GM23248 (cell line): ENCODE results near the gene CD101. TPM values are rescaled to one million over a fixed set of nuclear protein-coding genes. Genes with fewer than 3 reads are reported as not detected.

Experiments used
- DNase-seq: peaks from one replicate; pipeline ENCODE4 v3.0.0-alpha.2; 2015
- H2AFZ ChIP-seq: fragments of 200-600 bp; sonication (generic); 2 replicates; pipeline ENCODE4 v1.6.1; 2016; ENCODE audit warnings: antibody characterized with exemption
- H3F3A ChIP-seq: fragments of 200-600 bp; sonication (generic); 2 replicates; pipeline ENCODE4 v1.6.1; 2016; ENCODE audit warnings: mild to moderate bottlenecking, antibody characterized with exemption, mixed run types; ENCODE audit not compliant: insufficient read depth
- H3K27ac ChIP-seq: fragments of 200-600 bp; sonication (generic); 2 replicates; pipeline ENCODE4 v1.5.1; 2016; ENCODE audit warnings: mild to moderate bottlenecking
- H3K27me3 ChIP-seq: fragments of 200-600 bp; sonication (generic); replicated peaks from 2 replicates; pipeline ENCODE4 v1.6.1; 2016; ENCODE audit warnings: mild to moderate bottlenecking; ENCODE audit not compliant: insufficient read depth
- H3K36me3 ChIP-seq: fragments of 200-600 bp; sonication (generic); 2 replicates; pipeline ENCODE4 v1.6.1; 2016; ENCODE audit warnings: low read depth, mild to moderate bottlenecking
- H3K4me1 ChIP-seq: fragments of 200-600 bp; sonication (generic); 2 replicates; pipeline ENCODE4 v1.6.1; 2016; ENCODE audit warnings: mild to moderate bottlenecking; ENCODE audit not compliant: insufficient read depth
- H3K4me2 ChIP-seq: fragments of 200-600 bp; sonication (generic); one replicate; pipeline ENCODE4 v1.6.1; 2016; ENCODE audit warnings: mild to moderate bottlenecking; ENCODE audit not compliant: unreplicated experiment
- H3K4me3 ChIP-seq: fragments of 200-600 bp; sonication (generic); 2 replicates; pipeline ENCODE4 v1.5.1; 2016; ENCODE audit warnings: mild to moderate bottlenecking
- H3K79me2 ChIP-seq: fragments of 200-600 bp; sonication (generic); 2 replicates; pipeline ENCODE4 v1.6.1; 2016; ENCODE audit warnings: mild to moderate bottlenecking; ENCODE audit not compliant: insufficient read depth
- H3K9ac ChIP-seq: fragments of 200-600 bp; sonication (generic); 2 replicates; pipeline ENCODE4 v1.6.1; 2016; ENCODE audit warnings: mild to moderate bottlenecking
- H3K9me2 ChIP-seq: fragments of 200-600 bp; sonication (generic); 2 replicates; pipeline ENCODE4 v1.6.1; 2016; ENCODE audit warnings: mixed run types, mild to moderate bottlenecking, moderate library complexity; ENCODE audit not compliant: insufficient read depth
- H3K9me3 ChIP-seq: fragments of 200-600 bp; sonication (generic); one replicate; pipeline ENCODE4 v1.6.1; 2017; ENCODE audit warnings: low read depth
- H4K20me1 ChIP-seq: fragments of 200-600 bp; sonication (generic); 2 replicates; pipeline ENCODE4 v1.6.0; 2016; ENCODE audit not compliant: insufficient read depth
- EZH2 ChIP-seq: fragments of 200-600 bp; sonication (generic); IDR thresholded peaks from 2 replicates; pipeline ENCODE4 v1.6.1; 2018; ENCODE audit warnings: antibody characterized with exemption, mild to moderate bottlenecking; ENCODE audit not compliant: insufficient read depth, poor library complexity, severe bottlenecking
- EZH2phosphoT487 ChIP-seq: fragments of 200-600 bp; sonication (generic); IDR thresholded peaks from 2 replicates; pipeline ENCODE4 v1.6.1; 2018; ENCODE audit warnings: antibody characterized with exemption, moderate library complexity, mild to moderate bottlenecking, low read depth; ENCODE audit not compliant: insufficient read depth
- WGBS, 2 experiments: methylation state at CpG; one replicate each; pipeline ENCODE4 v1.1.6; 2015 to 2017; ENCODE audit warnings: low lambda C conversion rate in 2 of 2, low coverage in 1 of 2; ENCODE audit errors: missing lambda C conversion rate in 2 of 2; 5-methylcytosine and 5-hydroxymethylcytosine counted together
- in situ Hi-C: fragments of 300-500 bp; cut with MboI; formaldehyde crosslinking; loops from 2 replicates; pipeline ENCODE4 v1.15.0; 2020
- polyA plus RNA-seq: library from polyadenylated mRNA; unstranded; fragments of >200 nt; fragmentation: Nextera tagmentation; extraction: Ambion mirVana; gene quantifications from 2 replicates; pipeline ENCODE4 v1.2.1, GENCODE V29; 2016
- total RNA-seq: library from RNA; depleted of rRNA; stranded (reverse); fragments of >200 nt; shearing (Covaris generic); gene quantifications from 2 replicates; pipeline ENCODE4 v1.2.3, GENCODE V29; 2014

Gene CD101
- total and polyA plus RNA-seq, 2 experiments from 2014 or later = not detected

DNA sequence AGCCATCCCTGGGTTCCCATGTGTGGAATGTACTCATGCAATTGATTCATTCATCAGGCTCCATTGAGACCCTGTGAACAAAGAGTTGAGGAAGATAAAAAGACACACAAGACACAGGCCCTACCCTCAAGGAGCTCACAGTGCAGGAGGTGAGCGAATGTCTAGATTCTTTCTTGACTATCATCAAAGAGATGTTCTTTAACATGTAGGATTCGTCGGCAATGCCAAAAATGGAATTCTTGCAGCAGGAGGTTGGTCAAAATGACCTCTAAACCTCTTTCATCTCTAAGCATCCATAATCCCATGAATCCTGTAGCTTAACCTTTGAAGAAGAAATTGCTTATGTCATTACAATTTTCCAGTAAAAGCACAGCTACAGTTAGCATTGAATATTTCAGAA is 30.7 kb downstream of the CD101 start:
- no peak for DNase-seq
- H3F3A ChIP-seq = no peaks in the 10 kb centered on the region
- no peaks in the 10 kb centered on the region for H3K9me2 ChIP-seq
- H2AFZ ChIP-seq = no peak overlapping the region
- in situ Hi-C loops = no loop called here
- H3K27me3 ChIP-seq = no peaks in the 10 kb centered on the region
- H3K36me3 ChIP-seq = no peaks in the 10 kb centered on the region
- WGBS, 2 experiments = 60 to 67% methylated on average over 3 of the region's 3 CpGs
- H4K20me1 ChIP-seq = no peaks in the 10 kb centered on the region
- H3K4me3 ChIP-seq = no peak overlapping the region
- TF ChIP-seq EZH2phosphoT487 (no peak), EZH2 (no peak)
- no peaks in the 10 kb centered on the region for H3K9me3 ChIP-seq
- H3K4me1 ChIP-seq = no peaks in the 10 kb centered on the region
- no peaks in the 10 kb centered on the region for H3K79me2 ChIP-seq
- H3K4me2 ChIP-seq = no peak overlapping the region
- no peak overlapping the region for H3K27ac ChIP-seq
- no peak overlapping the region for H3K9ac ChIP-seq

DNA sequence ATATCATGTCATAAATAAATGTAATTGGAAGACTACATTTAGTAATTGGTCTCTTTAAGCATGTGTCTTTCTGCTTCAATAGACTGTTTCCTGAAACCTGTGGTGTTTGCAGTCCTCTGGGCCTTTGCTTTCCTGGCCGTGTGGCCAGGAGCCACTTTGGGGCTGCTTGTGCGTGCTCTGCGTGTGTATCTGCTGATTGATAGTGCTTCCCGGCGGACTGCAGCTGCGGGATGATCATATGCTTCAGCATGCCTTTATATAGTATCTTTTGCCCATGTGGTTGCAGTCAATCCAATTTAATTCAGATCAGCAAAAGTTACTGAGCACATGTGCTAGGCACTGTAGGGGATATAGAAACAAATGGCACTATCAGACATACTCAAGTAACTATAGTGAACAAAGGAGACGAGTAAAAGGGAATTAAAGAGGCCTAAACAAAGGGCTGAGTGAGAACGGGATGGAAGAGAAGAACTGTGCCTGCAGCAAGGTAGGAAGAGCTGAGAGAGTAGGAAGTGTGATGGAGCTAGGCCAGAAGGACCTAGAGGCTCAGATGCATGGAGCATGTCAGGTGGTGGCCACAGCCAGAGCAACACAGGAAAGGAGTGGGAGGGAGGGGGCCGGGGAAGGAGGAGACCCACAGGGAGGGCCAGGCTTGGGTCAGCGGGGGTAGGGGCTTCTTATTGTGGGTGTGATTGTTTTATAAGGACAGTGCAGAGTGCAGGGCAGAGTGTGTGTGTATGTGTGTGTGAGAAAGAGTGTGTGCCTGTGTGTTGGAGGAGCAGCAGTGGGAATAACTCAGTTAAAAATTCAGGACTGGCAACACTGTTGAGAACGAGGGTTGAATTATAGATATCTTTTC is 31.4 kb downstream of the CD101 start:
- H3K9ac ChIP-seq = no peak overlapping the region
- H3K27me3 ChIP-seq = no peaks in the 10 kb centered on the region
- no peaks in the 10 kb centered on the region for H3K79me2 ChIP-seq
- no peaks in the 10 kb centered on the region for H3K36me3 ChIP-seq
- no peak overlapping the region for H2AFZ ChIP-seq
- no peak overlapping the region for H3K4me2 ChIP-seq
- no peaks in the 10 kb centered on the region for H3K9me3 ChIP-seq
- no peak for DNase-seq
- H3K4me3 ChIP-seq = no peak overlapping the region
- no peaks in the 10 kb centered on the region for H4K20me1 ChIP-seq
- H3F3A ChIP-seq = no peaks in the 10 kb centered on the region
- WGBS, 2 experiments = 65 to 67% methylated on average over 11 of the region's 11 CpGs
- H3K27ac ChIP-seq = no peak overlapping the region
- TF ChIP-seq EZH2phosphoT487 (no peak), EZH2 (no peak)
- in situ Hi-C loops = no loop called here
- no peaks in the 10 kb centered on the region for H3K9me2 ChIP-seq
- H3K4me1 ChIP-seq = no peaks in the 10 kb centered on the region

GRCh38 chr1:117033772-117034171 is 32.2 kb downstream of the CD101 start:
- H3K4me3 ChIP-seq = no peak overlapping the region
- no peaks in the 10 kb centered on the region for H3K4me1 ChIP-seq
- in situ Hi-C loops = no loop called here
- H3K27me3 ChIP-seq = no peaks in the 10 kb centered on the region
- no peak overlapping the region for H3K27ac ChIP-seq
- no peaks in the 10 kb centered on the region for H3F3A ChIP-seq
- H3K36me3 ChIP-seq = no peaks in the 10 kb centered on the region
- H2AFZ ChIP-seq = no peak overlapping the region
- no peak overlapping the region for H3K9ac ChIP-seq
- 68 to 76% methylated on average over 7 of the region's 7 CpGs for WGBS, 2 experiments
- H3K9me3 ChIP-seq = no peaks in the 10 kb centered on the region
- no peak for DNase-seq
- H4K20me1 ChIP-seq = no peaks in the 10 kb centered on the region
- H3K9me2 ChIP-seq = no peaks in the 10 kb centered on the region
- TF ChIP-seq EZH2phosphoT487 (no peak), EZH2 (no peak)
- no peaks in the 10 kb centered on the region for H3K79me2 ChIP-seq
- H3K4me2 ChIP-seq = no peak overlapping the region

DNA sequence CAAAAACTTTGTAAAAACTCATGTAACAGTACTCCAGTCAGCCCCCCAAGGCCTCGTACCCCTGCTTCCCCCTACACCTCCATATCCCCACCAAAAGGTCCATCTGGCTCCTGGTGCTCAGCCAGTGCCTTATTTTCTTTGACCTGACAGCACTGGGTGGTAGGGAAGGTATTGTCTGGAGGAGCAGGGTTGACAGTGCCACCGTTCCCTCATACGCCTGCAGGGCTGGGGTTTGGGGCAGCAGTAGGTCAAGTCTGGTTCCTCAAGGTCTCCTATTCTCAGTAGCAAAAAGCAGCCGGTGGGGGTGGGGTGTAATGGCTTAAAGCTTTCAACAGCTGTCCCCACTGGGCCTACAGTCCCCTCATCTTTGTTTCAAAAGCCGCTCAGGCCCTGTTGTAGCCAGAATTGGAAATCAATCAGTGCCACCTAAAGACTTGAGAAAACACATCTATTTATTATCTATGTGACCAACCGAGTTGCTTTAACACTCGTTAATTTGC is 33.3 kb downstream of the CD101 start:
- no peaks in the 10 kb centered on the region for H3K27me3 ChIP-seq
- no peak overlapping the region for H3K4me3 ChIP-seq
- no peak for DNase-seq
- no peak overlapping the region for H3K4me2 ChIP-seq
- H3K36me3 ChIP-seq = no peaks in the 10 kb centered on the region
- H3K27ac ChIP-seq = no peak overlapping the region
- in situ Hi-C loops = no loop called here
- no peaks in the 10 kb centered on the region for H3K9me2 ChIP-seq
- WGBS, 2 experiments = 88 to 94% methylated on average over 7 of the region's 7 CpGs
- H2AFZ ChIP-seq = no peak overlapping the region
- no peaks in the 10 kb centered on the region for H3K9me3 ChIP-seq
- H3K4me1 ChIP-seq = no peaks in the 10 kb centered on the region
- H3F3A ChIP-seq = no peaks in the 10 kb centered on the region
- H4K20me1 ChIP-seq = no peaks in the 10 kb centered on the region
- TF ChIP-seq EZH2phosphoT487 (no peak), EZH2 (no peak)
- H3K79me2 ChIP-seq = no peaks in the 10 kb centered on the region
- no peak overlapping the region for H3K9ac ChIP-seq

DNA sequence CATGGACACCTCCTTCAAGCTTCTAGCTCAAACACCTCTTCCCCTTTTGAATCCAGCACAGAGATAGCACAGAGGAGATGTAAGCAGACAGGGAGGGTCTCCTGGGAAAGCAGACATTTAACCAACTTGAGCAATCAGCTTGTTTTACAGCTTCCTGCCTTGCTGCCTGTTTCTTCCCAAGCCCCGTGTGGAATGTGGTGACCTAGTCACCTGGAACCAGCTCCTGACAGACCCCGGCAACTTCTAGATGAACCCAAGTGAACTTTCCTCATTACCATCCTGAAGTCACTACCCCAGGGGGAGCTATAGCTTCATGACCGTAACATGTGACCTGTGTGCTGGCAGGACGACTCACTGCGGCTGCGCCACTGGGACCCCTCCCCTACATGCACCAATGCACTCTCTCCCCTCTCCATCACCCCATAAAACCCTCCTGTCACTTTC is 34.5 kb downstream of the CD101 start:
- no peaks in the 10 kb centered on the region for H3K79me2 ChIP-seq
- no peaks in the 10 kb centered on the region for H3F3A ChIP-seq
- 85 to 89% methylated on average over 6 of the region's 6 CpGs for WGBS, 2 experiments
- DNase-seq = no peak
- H3K9me3 ChIP-seq = no peaks in the 10 kb centered on the region
- no peak overlapping the region for H3K4me2 ChIP-seq
- H4K20me1 ChIP-seq = no peaks in the 10 kb centered on the region
- in situ Hi-C loops = no loop called here
- no peak overlapping the region for H2AFZ ChIP-seq
- H3K27ac ChIP-seq = no peak overlapping the region
- H3K9me2 ChIP-seq = no peaks in the 10 kb centered on the region
- no peak overlapping the region for H3K4me3 ChIP-seq
- TF ChIP-seq EZH2phosphoT487 (no peak), EZH2 (no peak)
- H3K4me1 ChIP-seq = no peaks in the 10 kb centered on the region
- no peaks in the 10 kb centered on the region for H3K36me3 ChIP-seq
- H3K9ac ChIP-seq = no peak overlapping the region
- no peaks in the 10 kb centered on the region for H3K27me3 ChIP-seq
